Stimulated activated CD4-positive, alpha-beta T cell treated with anti-CD3 and anti-CD28 coated beads, TNF-alpha, amount 100 ng/mL, for 48 hours (primary cell): ENCODE measurements around the gene PRAMEF5.
"Not testable (repeated sequence)": the region's sequence is repeated elsewhere in the genome, so short reads cannot be mapped to it uniquely, and the experiment has no call there.

Experiments used
- DNase-seq, 3 donors: peaks; one replicate each; pipeline ENCODE4 v3.0.0-alpha.2; 2020; ENCODE audit warnings: low read depth in 3 of 3

PRAMEF5 gene

DNA sequence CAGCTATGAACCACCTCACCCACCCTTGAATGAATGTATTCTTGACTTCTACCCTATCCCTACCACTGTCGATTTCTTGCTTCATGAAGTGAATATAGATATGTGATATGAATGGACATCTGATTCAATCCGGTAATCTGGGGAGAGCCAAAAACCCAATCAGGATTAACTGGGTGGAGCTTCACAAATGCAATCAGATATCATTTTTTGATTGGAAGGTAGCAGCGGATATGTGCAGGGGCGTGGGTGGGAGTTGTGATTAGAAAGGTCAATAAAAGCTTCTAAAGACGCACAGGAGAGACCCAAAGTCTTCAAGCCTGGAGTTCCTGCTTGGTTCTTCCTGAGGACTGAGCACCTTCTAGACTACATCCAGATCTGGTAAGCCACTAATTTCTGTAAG is at the start of gene PRAMEF5:
TSS of gene PRAMEF5 (plus strand) at position 301 of the 400 bp plus-strand sequence. CDS start 5,071 bp downstream, outside the sequence.
- not testable (repeated sequence) for DNase-seq

DNA sequence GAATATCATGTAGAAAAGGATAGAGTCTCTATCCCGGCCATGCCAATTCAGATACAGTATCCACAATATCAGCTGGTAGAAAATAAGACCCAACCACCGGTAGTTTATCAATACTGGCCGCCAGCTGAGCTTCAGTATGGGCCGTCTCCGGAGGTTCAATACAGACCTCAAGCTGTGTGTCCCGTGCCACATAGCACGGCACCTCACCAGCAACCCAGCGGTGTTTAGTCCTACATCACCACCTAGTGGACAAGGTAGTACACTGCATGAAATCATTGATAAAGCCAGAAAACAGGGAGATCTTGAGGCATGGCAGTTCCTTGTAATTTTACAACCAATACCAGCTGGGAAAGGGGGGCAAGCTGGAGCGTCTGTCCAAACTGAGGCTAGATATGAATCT is 45.3 kb upstream of the PRAMEF5 start:
- DNase-seq = not testable (repeated sequence)

DNA sequence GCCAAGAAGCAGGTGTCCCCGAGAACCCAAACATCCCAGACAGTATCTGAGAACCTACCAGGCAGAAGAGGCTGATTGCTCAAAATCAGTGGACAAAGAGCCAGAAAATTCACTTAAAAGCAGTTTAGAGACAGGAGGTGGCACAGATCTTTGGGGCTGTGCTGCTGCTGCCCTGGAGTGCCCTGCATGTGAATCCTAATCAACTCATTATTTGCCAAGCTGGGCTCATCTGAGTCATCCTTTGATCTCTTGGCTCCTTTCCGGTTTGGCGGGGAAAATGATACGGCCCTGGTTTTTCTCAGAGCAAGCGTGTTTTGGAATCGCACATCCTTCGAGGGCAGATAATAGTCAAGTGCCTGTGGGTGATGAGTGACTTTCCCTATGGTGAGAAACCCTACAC is 37.4 kb upstream of the PRAMEF5 start:
- DNase-seq = not testable (repeated sequence)

DNA sequence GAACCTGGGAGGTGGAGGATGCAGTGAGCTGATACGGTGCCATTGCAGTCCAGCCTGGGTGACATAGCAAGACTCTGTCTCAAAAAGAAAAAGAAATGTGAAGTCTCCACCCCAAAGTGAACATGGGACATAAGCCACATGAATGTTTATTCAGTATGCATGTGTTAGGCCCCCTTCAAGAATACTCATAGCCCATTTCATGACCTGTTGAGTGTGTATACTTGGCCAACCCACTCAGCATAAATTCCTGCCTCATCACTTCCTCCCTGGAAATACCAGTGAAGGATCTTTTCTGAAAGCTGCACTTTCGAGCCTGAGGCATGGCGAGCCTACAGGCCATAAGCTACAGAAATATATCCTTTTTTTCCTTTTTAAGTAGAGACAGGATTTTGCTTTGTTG is 34.8 kb upstream of the PRAMEF5 start:
- not testable (repeated sequence) for DNase-seq

DNA sequence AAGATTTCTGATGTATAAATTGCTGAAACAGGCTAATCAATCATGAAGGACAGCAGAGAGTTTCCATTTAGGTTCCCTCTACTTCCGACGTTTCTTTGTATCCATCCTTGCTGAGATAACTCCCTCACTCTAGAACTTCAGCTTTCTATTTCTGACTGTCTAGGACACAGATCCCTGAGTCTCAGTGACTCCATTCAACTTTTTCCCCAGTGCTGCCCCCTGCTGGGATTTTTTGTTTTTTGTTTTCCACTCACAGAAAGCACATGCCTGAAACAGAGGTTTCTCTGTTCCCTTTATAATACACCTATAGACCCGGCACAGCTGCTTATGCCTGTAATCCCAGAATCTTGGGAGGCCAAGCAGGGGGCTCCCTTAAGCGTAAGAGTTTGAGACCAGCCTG is 31.2 kb upstream of the PRAMEF5 start:
- DNase-seq = not testable (repeated sequence)

DNA sequence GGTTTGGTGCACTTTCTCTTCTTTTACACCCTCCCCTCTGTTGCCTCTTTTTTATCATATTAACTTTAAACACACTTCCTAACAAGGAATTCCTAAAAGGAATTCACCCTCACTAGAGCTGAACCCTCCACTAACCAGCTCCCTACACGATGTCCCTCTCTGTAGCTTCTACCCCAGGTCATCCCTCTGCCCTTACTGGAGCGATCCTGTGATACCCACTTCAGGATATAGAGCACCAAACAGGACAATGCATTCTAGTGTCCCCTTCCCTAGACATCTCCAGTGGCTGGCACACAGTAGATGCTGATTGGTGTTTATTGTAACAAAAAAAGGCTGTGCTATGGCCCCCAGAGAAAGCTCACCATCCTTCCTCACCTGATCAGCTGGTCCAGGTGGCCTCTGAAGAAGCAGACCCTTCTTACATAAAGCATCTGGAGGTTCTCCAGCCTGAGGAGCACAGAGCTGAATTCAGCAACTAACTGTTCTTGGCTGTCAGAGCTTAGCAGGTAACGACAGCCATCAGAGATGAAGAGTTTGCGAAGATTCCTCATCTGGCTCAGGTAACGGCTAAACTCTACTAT is 29.4 kb upstream of the PRAMEF5 start:
- no peak for DNase-seq

DNA sequence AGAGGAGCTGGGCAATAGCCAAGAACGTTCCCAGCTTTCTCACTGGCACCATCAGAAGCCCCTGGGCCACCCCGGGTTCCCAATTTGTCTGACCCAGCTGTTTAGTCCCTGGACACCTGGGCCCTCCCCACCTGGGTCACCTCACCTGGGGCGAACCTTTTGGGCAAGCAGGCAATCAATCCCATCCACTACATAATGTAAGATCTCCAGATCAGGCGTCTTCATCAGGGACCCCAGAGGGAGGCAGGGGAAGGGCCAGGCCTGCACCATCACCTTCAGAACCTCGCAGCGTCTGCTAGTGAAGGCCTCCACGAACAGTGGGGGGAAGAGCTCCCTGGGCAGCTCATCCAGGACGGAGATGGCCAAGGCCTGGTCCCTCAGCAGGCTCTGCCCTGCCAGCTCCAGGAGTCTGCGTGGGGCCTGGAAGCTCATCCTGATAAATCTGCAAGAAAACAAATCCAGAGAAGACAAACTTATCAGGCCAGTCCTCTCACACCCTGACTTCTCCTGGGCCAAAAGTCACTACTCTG is 28.3 kb upstream of the PRAMEF5 start, which contains the start of gene PRAMEF18:
TSS of gene PRAMEF18 (minus strand) at position 480 of the 530 bp plus-strand sequence. CDS start at position 432, 48 bp downstream.
- DNase-seq = not testable (repeated sequence)

DNA sequence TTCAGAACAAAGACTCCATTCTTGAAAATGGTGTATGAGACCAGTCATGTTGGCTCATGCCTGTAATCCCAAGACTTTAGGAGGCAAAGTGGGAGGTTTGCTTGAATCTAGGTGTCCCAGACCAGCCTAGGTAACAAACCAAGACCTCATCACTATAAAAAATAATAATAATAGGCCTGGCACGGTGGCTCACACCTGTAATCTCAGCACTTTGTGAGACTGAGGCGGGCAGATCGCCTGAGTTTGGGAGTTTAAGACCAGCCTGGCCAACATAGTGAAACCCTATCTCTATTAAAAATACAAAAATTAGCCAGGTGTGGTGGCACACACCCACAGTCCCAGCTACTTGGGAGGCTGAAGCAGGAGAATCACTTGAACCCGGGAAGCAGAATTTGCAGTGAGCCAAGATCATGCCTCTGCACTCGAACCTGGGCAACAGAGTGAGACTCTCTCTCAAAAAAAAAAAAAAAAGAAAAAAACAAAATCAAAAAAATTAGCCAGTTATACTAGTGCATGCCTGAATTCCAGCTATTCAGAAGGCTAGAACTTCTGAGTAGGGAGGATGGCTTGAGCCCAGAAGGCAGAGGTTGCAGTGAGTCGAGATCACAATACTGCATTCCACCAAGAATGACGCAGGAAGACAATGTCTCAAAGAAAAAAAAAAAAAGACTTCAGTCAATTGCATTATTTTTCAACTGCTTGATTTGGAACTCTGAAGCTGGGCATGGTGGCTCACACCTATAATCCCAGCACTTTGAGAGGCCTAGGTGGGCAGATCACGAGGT is 26.5 kb upstream of the PRAMEF5 start:
- DNase-seq = not testable (repeated sequence)

DNA sequence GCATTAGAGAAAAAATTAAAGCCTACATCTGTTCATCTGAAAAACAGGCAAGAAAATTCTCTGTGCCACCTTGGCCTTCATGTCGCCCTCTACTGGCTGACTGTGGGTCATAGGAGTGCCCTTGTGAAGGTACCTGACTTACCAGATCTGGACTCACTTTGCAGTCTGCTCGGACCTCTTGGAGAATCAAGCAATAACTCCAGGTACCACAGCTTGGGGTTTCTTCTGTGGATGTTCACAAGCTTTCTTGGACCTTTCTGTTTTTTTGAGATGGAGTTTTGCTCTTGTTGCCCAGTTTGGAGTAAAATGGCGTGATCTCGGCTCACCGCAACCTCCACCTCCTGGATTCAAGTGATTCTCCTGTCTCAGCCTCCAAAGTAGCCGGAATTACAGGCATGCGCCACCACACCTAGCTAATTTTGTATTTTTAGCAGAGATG is 25.6 kb upstream of the PRAMEF5 start:
- DNase-seq = peak in 2 of 3 donors; percentile 27 to 30

DNA sequence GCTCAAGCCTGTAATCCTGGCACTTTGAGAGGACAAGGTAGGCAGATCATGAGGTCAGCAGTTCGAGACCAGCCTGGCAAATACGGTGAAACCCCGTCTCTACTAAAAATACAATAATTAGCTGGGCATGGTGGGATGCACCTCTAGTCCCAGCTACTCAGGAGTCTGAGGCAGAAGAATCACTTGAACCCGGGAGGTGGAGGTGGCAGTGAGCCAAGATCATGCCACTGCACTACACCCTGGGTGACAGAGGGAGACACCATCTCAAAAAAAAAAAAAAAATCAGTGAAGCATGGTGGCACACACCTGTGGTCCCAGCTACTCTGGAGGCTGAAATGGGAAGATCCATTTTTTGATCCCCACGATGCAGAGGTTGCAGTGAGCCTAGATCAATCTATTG is 23.9 kb upstream of the PRAMEF5 start:
- not testable (repeated sequence) for DNase-seq

DNA sequence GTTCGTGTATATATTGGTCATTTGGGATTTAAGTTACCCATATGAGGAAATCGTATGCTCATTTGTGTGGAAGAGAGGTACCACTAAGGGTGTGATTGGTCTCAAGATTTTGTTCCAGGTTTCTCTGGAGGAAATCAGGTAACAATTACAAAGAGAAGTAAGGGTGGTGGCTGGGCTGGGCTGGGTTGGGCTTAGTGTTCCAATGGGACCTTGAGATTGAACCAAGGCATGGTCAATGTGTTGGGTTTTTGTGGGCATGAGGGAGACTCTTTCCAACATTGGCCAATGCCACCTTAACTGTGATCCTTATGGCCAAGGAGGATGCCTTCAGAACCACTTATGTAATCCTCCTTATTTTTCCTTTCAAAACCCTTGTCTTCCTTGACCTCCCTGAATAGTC is 23.4 kb upstream of the PRAMEF5 start:
- DNase-seq = not testable (repeated sequence)

DNA sequence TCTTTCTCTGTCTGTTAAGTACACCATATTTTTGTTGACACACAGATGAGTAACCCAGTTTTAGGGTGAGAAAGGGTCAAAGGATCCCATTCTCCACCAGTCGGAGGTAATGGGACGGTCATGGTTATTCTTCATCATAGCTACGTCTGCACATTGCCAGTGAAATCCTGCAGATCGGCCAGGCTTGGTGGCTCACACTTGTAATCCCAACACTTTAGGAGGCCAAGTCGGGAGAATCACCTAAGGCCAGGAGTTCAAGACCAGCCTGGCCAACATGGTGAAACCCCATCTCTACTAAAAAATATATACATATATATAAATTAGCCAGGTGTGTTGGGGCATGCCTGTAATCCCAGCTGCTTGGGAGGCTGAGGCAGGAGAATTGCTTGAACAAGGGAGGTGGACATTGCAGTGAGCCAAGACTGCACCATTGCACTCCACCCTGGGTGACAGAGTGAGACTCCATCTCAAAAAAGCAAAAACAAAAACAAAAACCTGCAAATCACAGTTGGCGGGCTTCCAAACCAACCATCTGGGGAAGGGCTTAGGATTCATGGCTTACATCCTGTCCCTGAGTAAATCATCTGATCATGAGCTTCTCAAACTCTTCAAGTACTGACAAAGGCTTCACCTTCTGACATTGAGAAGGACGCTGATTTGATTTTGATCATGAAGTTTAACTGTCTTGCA is 22.8 kb upstream of the PRAMEF5 start:
- DNase-seq = not testable (repeated sequence)

DNA sequence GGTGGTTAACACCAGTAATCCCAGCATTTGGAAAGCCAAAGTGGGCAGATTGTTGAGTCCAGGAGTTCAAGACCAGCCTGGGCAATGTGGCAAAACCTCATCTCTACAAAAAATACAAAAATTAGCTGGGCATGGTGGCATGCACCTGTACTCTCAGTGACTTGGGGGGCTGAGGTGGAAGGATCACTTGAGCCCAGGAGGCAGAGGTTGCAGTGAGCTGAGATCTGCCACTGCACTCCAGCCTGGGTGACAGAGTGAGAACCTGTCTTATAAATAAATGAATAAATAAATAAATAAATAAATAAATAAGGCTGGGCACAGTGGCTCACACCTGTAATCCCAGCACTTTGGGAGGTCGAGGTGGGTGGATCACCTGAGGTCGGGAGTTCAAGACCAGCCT is 21.9 kb upstream of the PRAMEF5 start:
- not testable (repeated sequence) for DNase-seq

DNA sequence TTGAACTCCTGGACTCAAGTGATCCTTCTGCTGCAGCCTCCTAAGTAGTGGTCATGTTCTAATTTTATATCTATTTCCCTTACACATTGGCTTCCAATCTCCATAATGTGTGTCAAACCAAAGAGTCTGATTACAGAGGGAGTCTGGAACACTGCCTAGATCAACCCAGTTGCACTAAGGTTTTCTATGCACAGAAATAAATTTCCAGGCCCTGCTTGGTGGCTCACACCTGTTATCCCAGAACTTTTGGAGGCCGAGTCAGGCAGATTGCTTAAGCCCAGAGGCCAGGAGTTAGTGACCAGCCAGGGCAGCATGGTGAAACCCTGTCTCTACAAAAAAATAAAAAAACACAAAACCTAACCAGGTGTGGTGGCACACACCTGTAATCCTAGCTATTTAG is 19.9 kb upstream of the PRAMEF5 start:
- not testable (repeated sequence) for DNase-seq

DNA sequence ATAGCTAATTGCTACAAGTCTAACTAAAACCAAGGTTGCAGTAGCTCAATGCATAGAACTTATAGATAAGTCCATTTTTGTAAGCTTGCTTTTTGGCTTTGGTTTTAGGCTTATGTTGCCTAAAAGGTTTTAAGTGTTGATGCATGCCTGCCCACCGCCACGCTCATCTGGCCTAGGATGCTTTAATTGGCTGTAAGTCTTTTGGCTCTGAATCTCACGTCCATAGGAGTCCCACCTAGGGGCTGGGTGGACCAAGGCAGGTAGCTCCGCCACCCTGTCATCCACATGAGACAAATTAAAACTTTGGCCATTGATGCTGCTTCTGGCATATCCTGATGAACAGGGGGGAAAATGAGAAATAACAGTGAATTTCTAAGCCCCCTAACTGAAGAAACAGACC is 16.4 kb upstream of the PRAMEF5 start:
- DNase-seq = not testable (repeated sequence)

DNA sequence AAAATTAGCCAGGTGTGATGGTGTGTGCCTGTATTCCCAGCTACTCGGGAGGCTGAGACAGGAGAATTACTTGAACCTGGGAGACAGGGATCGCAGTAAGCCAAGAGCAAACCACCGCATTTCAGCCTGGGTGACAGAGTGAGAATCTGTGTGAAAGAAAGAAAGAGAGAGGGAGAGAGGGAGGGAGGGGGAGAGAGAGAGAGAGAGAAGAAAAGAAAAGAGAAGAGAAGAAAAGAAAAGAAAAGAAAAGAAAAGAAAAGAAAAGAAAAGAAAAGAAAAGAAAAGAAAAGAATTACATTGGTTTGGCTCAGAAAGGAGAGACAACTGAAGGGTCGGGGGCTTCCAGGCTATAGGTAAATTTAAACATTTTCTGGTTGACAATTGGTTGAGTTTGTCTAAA is 14.4 kb upstream of the PRAMEF5 start:
- not testable (repeated sequence) for DNase-seq

DNA sequence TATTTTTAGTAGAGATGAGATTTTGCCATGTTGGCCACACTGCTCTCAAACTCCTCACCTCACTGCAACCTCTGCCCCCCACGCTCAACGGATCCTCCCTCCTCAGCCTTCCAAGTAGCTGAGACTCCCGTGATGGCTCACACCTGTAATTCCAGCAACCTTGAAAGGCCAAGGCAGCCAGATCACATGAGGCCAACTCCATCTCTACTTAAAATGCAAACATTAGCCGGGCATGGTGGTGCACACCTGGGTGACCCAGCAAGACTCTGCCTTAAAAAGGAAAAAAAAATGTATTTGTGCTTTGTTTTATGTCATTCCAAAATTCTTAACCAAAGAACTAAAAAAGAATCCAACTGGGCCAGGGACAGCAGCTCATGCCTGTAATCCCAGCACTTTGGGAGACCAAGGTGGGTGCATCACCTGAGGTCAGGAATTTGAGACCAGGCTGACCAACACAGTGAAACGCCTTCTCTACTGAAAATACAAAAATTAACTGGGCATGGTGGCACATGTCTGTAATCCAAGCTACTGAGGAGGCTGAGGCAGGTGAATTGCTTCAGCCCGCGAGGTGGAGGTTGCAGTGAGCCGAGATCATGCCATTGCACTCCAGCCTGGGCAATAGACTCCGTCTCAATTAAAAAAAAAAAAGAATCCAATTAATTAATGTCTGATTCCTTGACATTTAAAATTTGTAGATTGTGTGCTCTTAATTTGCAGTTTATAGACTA is 10.3 kb upstream of the PRAMEF5 start:
- not testable (repeated sequence) for DNase-seq

DNA sequence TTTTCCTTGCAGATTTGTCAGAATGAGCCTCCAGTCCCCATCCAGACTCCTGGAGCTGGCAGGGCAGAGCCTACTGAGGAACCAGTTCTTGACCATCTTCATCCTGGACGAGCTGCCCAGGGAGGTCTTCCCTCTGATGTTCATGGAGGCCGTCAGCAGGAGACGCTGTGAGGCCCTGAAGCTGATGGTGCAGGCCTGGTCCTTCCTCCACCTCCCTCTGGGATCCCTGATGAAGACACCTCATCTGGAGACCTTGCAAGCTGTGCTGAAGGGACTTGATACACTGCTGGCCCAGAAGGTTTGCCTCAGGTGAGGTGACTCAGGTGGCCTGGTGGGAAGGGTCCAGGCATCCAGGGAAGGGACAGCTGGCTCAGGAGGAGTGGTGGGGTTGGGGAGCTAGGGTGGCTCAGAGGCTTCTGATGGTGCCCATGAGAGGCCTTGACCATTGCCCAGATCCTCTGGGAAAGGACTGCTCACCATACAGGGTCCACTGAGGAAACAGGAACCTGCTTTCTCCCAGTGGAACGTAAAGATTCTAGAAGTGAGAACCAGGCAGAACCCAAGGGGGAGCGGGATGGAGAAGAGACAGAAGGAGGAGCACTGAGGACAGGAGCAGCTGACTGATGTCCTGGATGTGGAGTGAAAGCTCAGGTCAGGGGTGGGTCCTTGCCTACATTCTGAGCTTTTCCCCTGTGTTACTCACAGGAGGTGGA is 8.0 kb upstream of the PRAMEF5 start:
- DNase-seq = not testable (repeated sequence)

DNA sequence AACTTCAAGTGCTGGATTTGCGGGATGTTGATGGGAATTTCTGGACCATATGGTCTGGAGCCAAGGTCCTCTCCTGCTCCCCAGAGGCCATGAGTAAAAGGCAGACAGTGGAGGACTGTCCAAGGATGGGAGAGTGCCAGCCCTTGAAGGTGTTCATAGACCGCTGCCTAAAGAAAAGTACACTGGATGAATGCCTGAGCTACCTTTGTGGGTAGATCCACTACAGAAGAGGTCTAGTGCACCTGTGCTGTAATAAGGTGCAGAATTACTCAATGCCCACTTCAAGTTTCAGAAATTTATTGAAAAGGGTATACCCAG is 7.5 kb upstream of the PRAMEF5 start:
- DNase-seq = not testable (repeated sequence)

DNA sequence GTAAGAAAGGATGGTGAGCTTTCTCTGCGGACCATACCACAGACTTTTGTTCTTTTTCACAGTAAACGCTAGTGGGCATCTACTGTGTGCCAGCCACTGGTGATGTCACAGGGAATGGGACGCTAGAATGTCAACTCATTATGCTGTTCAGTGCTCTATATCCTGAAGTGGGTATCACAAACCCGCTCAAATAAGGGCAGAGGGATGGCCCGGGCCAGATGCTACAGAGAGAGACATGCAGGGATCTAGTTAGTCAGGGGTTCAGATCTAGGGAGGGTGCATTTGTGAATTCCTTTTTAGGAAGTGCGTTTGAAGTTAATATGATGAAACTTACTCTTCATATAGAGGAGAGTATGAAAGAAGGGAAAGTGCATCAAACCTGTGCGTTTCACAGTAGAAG is 6.9 kb upstream of the PRAMEF5 start:
- not testable (repeated sequence) for DNase-seq

DNA sequence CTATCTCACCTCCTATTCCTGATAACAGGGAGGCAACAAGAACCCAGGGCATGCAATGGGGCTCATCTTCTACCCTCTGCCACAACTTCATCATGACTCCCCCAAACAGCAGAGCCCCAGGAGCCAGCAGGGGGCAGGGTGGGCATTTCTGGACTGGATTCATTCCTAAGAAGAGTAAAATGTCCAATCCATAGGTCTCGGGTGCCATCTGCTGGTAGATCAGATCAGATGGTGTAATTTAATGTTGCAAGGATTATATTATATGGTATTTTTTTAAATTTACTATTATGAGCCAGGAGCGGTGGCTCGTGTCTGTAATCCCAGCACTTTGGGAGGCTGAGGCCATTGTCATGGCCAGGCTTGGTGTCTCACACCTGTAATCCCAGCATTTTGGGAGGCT is 11.1 kb downstream of the PRAMEF5 start:
- not testable (repeated sequence) for DNase-seq
